Omental fat pad (tissue), 4 donors: ENCODE measurements around the gene BAHCC1. TPM values are rescaled to one million over a fixed set of nuclear protein-coding genes. Genes with fewer than 3 reads are reported as not detected.

Experiments used
- ATAC-seq: fragments of 150-250 bp; one replicate; pipeline ENCODE4 v1.9.1; 2016; ENCODE audit warnings: mild to moderate bottlenecking, moderate library complexity; ENCODE audit not compliant: low FRiP score
- DNase-seq: peaks from one replicate; pipeline ENCODE4 v3.0.0-alpha.2; 2019; ENCODE audit warnings: low spot score
- total RNA-seq, 4 donors: library from RNA; depleted of rRNA; stranded (reverse); fragments of >200 nt; gene quantifications; one replicate each; pipeline ENCODE4 v1.1.0, GENCODE V29; 2016
- TF ChIP-seq, protein P1 (sequence below), 3 donors: fragments of 450-650 bp; IDR thresholded peaks; one replicate each; pipeline ENCODE4 v1.5.1; 2016 to 2017; ENCODE audit warnings: antibody characterized with exemption in 3 of 3, mild to moderate bottlenecking in 3 of 3, moderate library complexity in 2 of 3

BAHCC1 gene
- total RNA-seq, 4 donors from 2014 or later: 4.8 to 20.8 (median 7.1) TPM

DNA sequence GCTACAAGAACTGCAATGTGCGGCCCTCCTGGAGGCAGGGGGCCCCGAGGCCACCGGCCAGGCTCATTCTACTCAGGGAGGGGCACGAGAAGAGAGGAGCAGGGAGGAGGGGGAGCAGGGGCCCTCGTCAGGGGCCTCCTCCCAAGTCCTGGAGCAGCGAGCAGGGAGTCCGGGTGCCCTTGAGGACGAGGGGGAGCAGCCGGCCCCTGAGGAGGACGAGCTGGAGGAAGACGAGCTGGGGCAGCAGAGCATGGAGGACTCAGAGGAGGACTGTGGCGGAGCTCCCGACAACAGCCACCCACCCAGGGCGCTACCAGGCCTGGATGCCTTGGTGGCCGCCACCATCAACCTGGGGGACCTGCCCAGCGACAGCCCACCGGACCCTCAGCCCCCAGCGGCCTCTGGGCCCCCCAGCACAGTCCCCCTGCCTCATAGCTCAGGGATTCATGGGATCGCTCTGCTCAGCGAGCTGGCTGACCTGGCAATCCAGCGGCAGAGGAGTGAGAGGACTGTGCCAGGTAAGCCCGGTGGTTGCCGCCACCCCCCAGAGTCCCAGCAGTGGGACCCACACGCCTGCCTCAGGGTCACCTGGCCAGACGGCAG lies 52.2 kb downstream of the BAHCC1 start:
- TF ChIP-seq, protein P1, sequence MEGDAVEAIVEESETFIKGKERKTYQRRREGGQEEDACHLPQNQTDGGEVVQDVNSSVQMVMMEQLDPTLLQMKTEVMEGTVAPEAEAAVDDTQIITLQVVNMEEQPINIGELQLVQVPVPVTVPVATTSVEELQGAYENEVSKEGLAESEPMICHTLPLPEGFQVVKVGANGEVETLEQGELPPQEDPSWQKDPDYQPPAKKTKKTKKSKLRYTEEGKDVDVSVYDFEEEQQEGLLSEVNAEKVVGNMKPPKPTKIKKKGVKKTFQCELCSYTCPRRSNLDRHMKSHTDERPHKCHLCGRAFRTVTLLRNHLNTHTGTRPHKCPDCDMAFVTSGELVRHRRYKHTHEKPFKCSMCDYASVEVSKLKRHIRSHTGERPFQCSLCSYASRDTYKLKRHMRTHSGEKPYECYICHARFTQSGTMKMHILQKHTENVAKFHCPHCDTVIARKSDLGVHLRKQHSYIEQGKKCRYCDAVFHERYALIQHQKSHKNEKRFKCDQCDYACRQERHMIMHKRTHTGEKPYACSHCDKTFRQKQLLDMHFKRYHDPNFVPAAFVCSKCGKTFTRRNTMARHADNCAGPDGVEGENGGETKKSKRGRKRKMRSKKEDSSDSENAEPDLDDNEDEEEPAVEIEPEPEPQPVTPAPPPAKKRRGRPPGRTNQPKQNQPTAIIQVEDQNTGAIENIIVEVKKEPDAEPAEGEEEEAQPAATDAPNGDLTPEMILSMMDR (IDR thresholded peaks at IDR 0.05): no peak
- ATAC-seq (no peak), DNase-seq (no peak)

DNA sequence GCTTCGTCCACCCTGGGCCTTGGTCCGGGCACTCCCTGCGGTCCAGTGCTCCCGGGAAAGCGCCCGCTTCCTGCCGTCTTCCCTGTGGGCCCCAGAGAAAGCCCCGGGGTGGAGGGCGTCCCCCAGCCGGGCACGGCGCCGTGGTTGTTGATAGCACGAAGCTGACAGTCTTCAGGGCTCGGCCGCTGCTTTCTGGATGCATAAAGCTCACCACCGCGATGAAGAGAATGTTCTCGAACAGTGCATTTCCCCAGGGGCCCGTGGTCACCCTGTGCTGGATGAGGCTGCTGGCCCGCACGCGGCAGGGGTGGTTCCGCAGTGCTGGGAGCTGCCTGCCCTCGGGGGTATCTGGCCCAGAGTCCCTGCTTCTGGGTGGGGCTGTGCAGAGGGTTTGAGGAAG lies 53.2 kb downstream of the BAHCC1 start:
- DNase-seq (no peak), ATAC-seq (no peak)
- TF ChIP-seq, protein P1 (IDR thresholded peaks at IDR 0.05): no peak

DNA sequence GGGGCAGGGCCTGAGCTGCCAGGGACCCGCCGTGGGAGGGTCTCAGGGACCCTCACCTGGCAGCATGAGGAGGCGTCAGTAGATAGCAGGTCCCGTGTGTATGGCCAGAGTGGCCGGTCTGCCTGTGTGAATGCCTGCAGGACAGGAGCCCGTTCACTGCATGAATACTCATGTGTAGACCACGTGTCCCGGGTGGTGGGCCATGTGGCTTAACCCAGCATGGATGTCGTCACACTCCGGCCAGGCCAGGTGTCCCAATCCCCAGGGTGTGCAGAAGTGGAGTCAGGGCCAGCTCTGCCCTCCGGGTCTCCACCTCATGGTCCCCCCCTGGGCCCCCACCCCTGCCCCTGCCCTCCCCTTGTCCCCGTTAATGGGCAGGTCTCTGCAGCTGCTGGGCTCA lies 53.7 kb downstream of the BAHCC1 start:
- TF ChIP-seq, protein P1 (IDR thresholded peaks at IDR 0.05): no peak
- ATAC-seq (no peak), DNase-seq (no peak)

DNA sequence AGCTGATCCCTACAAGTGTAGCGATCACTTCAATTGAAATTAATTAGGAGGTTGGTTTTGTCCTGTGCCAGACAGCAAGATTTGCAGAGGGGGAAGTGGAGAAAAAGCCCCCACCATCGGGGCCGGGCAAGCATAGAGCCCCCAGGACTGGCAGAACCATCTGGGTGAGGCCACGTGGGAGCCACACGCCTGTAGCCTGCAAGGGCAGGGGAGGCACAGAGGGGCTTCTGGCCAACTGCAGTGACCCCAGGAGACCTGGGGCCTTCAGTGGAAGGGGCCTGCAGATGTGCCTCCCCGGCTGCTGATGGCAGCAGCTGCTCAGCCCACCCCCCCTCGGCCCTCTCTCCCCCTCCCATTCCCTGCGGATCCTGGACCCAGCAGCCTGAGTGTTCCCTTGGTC lies 54.1 kb downstream of the BAHCC1 start:
- TF ChIP-seq, protein P1 (IDR thresholded peaks at IDR 0.05): no peak
- DNase-seq: no peak

DNA sequence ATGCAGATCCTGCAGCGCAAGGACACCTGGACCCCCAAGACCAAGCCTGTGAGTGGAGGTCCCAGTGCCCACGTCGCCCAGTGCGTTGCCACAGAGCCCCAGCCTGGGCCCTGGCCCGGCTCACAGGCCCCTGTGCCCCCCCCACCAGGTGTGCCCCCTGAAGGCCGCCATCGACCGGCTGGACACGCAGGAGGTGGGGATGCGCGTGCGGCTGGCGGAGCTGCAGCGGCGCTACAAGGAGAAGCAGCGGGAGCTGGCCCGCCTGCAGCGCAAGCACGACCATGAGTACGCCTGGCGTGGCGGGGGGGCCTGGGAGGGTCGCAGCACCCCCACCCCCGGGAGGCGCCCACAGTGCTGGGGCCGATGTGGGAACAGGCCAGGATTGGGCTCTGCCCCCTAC lies 56.6 kb downstream of the BAHCC1 start:
- ATAC-seq: no peak
- TF ChIP-seq, protein P1 (IDR thresholded peaks at IDR 0.05): no peak

More for the DNA sequence above, 54.1 kb downstream of the BAHCC1 start:
- no peak for ATAC-seq

DNA sequence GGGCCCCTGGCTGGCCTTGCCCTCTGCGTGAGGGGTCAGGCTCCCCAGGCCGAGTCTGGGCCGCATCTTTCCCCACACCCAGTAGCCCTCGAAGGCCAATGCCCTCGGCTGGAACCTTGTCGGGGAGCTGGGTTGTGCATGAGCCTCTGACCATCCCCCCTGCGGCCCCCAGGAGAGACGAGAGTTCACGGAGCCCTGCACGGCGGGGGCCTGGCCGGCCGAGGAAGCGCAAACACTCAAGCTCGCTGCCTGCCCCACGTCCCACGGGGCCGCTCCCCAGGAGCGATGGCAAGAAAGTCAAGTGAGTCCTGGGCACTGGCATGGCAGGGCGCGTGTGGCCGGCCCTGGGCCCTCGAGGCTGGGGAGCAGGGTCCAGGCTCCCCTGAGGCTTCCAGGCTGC lies 57.3 kb downstream of the BAHCC1 start:
- DNase-seq (no peak), ATAC-seq (no peak)
- TF ChIP-seq, protein P1 (IDR thresholded peaks at IDR 0.05): no peak

More for the DNA sequence above, 56.6 kb downstream of the BAHCC1 start:
- DNase-seq: no peak

DNA sequence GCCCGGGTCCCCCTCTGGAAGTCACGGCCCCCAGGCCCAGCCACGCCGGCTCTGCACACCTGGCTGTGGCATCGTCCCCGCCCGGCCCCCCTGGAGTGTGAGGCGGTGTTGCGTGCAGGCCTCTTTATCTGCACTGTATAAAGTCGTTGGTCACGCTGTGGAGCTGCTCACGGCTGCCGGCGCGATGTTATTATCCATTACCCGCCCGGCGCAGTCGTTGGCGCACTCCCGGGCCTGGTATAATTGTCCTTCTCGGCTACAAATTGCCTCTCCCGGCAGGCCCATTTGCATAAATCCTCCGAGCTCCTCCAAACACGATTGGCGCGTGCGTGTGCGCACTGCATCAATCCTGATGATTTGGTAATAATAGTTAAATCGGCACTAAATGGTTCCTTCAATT lies 57.8 kb downstream of the BAHCC1 start:
- TF ChIP-seq, protein P1 (IDR thresholded peaks at IDR 0.05): no peak
- DNase-seq (no peak), ATAC-seq (no peak)
